Measurements from ENCODE around the gene CCN2. TPM values are rescaled to one million over a fixed set of nuclear protein-coding genes. Genes with fewer than 3 reads are reported as not detected.

The CCN2 gene
- total RNA-seq, 1 donor from 2014 or later = 1,253 TPM

- no peaks in the 10 kb centered on the region for H3K27me3 ChIP-seq (ENCODE audit: insufficient read depth, low read length)
- no peak overlapping the region for H3K9ac ChIP-seq (ENCODE audit: low read length)
- Mint-ChIP-seq H3K9me3 (ENCODE audit: unreplicated experiment) (peaks cover 8% of the 10 kb centered on the region), H3K4me3 (ENCODE audit: unreplicated experiment) (no peak overlapping the region), H3K36me3 (ENCODE audit: low read depth, unreplicated experiment) (no peaks in the 10 kb centered on the region), H3K27me3 (ENCODE audit: low read depth, unreplicated experiment) (no peaks in the 10 kb centered on the region), H3K27ac (ENCODE audit: unreplicated experiment) (no peak overlapping the region), H3K4me1 (ENCODE audit: low read depth, unreplicated experiment) (peaks cover 15% of the 10 kb centered on the region)
- FAIRE-seq (no peak), DNase-seq (ENCODE audit: low read depth) (no peak)
- H3K27ac ChIP-seq (ENCODE audit: low read depth, low read length) = no peak overlapping the region
- H3K4me3 ChIP-seq (ENCODE audit: insufficient read depth, low read depth, low read length) = no peak overlapping the region
- H4K20me1 ChIP-seq (ENCODE audit: insufficient read depth, low read length) = no peaks in the 10 kb centered on the region
- H3K4me2 ChIP-seq (ENCODE audit: low read length) = no peak overlapping the region
- no peaks in the 10 kb centered on the region for H3K79me2 ChIP-seq (ENCODE audit: insufficient read depth, low read length)
- TF ChIP-seq EZH2 (IDR thresholded peaks at IDR 0.05; ENCODE audit: insufficient read depth, low read length) (no peak), CTCF (IDR thresholded peaks at IDR 0.05; ENCODE audit: insufficient read depth, low read depth, low read length) (no peak)
- peaks cover 7% of the 10 kb centered on the region for H3K4me1 ChIP-seq (ENCODE audit: insufficient read depth, low read length)
- no peak overlapping the region for H2AFZ ChIP-seq (ENCODE audit: low read depth, low read length)
- H3K9me3 ChIP-seq (ENCODE audit: insufficient read depth, low read depth, low read length) = no peaks in the 10 kb centered on the region
- no peaks in the 10 kb centered on the region for H3K36me3 ChIP-seq (ENCODE audit: insufficient read depth, low read length)
Observed at GRCh38 chr6:131918650-131919355, 32.4 kb downstream of the CCN2 start.

- no peak for TF ChIP-seq CTCF (IDR thresholded peaks at IDR 0.05; ENCODE audit: insufficient read depth, low read depth, low read length)
- TF ChIP-seq EZH2 (IDR thresholded peaks at IDR 0.05; ENCODE audit: insufficient read depth, low read length) = no peak
- H3K27ac Mint-ChIP-seq (ENCODE audit: unreplicated experiment) = peak overlapping the region; percentile 15
- Histone ChIP-seq H2AFZ (ENCODE audit: low read depth, low read length) (no peak overlapping the region), H3K36me3 (ENCODE audit: insufficient read depth, low read length) (no peaks in the 10 kb centered on the region), H3K79me2 (ENCODE audit: insufficient read depth, low read length) (no peaks in the 10 kb centered on the region), H3K9ac (ENCODE audit: low read length) (no peak overlapping the region), H3K4me1 (ENCODE audit: insufficient read depth, low read length) (peaks cover 7% of the 10 kb centered on the region), H3K27ac (ENCODE audit: low read depth, low read length) (no peak overlapping the region), H3K4me3 (ENCODE audit: insufficient read depth, low read depth, low read length) (no peak overlapping the region), H4K20me1 (ENCODE audit: insufficient read depth, low read length) (no peaks in the 10 kb centered on the region), H3K9me3 (ENCODE audit: insufficient read depth, low read depth, low read length) (no peaks in the 10 kb centered on the region), H3K27me3 (ENCODE audit: insufficient read depth, low read length) (no peaks in the 10 kb centered on the region), H3K4me2 (ENCODE audit: low read length) (peak overlapping the region; percentile 46)
- H3K36me3 Mint-ChIP-seq (ENCODE audit: low read depth, unreplicated experiment) = no peaks in the 10 kb centered on the region
- peaks cover 6% of the 10 kb centered on the region for H3K9me3 Mint-ChIP-seq (ENCODE audit: unreplicated experiment)
- FAIRE-seq (no peak), DNase-seq (ENCODE audit: low read depth) (no peak)
- H3K4me1 Mint-ChIP-seq (ENCODE audit: low read depth, unreplicated experiment) = peaks cover 15% of the 10 kb centered on the region
- H3K4me3 Mint-ChIP-seq (ENCODE audit: unreplicated experiment) = no peak overlapping the region
- H3K27me3 Mint-ChIP-seq (ENCODE audit: low read depth, unreplicated experiment) = no peaks in the 10 kb centered on the region
Observed at GRCh38 chr6:131917763-131918649, 33.2 kb downstream of the CCN2 start.
